GM21619 (cell line): ENCODE data around the gene ACTL7B.
"Not testable (repeated sequence)": the region's sequence is repeated elsewhere in the genome, so short reads cannot be mapped to it uniquely, and the experiment has no call there.

Experiments used
- ATAC-seq: cut with Tn5 transposase; IDR thresholded peaks from one replicate; pipeline ENCODE4 v1.9.1; 2021; ENCODE audit not compliant: unreplicated experiment

ACTL7B gene

GRCh38 chr9:108845947-108846346, 9.8 kb downstream of the ACTL7B start:
- ATAC-seq, result no peak

GRCh38 chr9:108845507-108845906, 10.3 kb downstream of the ACTL7B start:
- no peak for ATAC-seq

- no peak for ATAC-seq
Measured at GRCh38 chr9:108844856-108845255, 10.9 kb downstream of the ACTL7B start.

- ATAC-seq, result no peak
Measured at GRCh38 chr9:108844391-108844790, 11.4 kb downstream of the ACTL7B start.

GRCh38 chr9:108842610-108843295, 13.0 kb downstream of the ACTL7B start:
- peak; percentile 44 for ATAC-seq

- ATAC-seq, result not testable (repeated sequence)
Measured at GRCh38 chr9:108839561-108839960, 16.2 kb downstream of the ACTL7B start.

GRCh38 chr9:108838017-108838416, 17.8 kb downstream of the ACTL7B start:
- no peak for ATAC-seq

- ATAC-seq, result no peak
Measured at GRCh38 chr9:108837530-108837929, 18.3 kb downstream of the ACTL7B start.

- no peak for ATAC-seq
Measured at GRCh38 chr9:108836781-108837180, 19.0 kb downstream of the ACTL7B start.

- no peak for ATAC-seq
Measured at GRCh38 chr9:108836319-108836718, 19.5 kb downstream of the ACTL7B start.

- ATAC-seq, result no peak
Measured at GRCh38 chr9:108835831-108836230, 20.0 kb downstream of the ACTL7B start.

- no peak for ATAC-seq
Measured at GRCh38 chr9:108834959-108835665, 20.7 kb downstream of the ACTL7B start.

- ATAC-seq, result no peak
Measured at GRCh38 chr9:108832179-108832500, 23.6 kb downstream of the ACTL7B start.

GRCh38 chr9:108831496-108832178, 24.1 kb downstream of the ACTL7B start:
- ATAC-seq, result no peak

- ATAC-seq, result no peak
Measured at GRCh38 chr9:108830272-108830671, 25.5 kb downstream of the ACTL7B start.

GRCh38 chr9:108823829-108824228, 32.0 kb downstream of the ACTL7B start:
- ATAC-seq, result no peak

- ATAC-seq, result no peak
Measured at GRCh38 chr9:108816037-108816436, 39.7 kb downstream of the ACTL7B start.

GRCh38 chr9:108815156-108815555, 40.6 kb downstream of the ACTL7B start:
- ATAC-seq, result no peak

- no peak for ATAC-seq
Measured at GRCh38 chr9:108813951-108814601, 41.7 kb downstream of the ACTL7B start.

GRCh38 chr9:108812396-108813025, 43.3 kb downstream of the ACTL7B start:
- ATAC-seq, result no peak

GRCh38 chr9:108811944-108812343, 43.8 kb downstream of the ACTL7B start:
- ATAC-seq, result no peak
